ENCODE measurements around the gene MYH11.

Gene MYH11

GRCh38 chr16:15765116-15765515, 91.7 kb downstream of the MYH11 start:
- peaks cover 7 to 14% of the 10 kb centered on the region in 2 experiments for H3K4me1 ChIP-seq (ENCODE audit: control insufficient read depth in 1 of 2, insufficient read depth in 1 of 2, low read depth in 1 of 2, low read length in 1 of 2)
- TF ChIP-seq, protein P1, sequence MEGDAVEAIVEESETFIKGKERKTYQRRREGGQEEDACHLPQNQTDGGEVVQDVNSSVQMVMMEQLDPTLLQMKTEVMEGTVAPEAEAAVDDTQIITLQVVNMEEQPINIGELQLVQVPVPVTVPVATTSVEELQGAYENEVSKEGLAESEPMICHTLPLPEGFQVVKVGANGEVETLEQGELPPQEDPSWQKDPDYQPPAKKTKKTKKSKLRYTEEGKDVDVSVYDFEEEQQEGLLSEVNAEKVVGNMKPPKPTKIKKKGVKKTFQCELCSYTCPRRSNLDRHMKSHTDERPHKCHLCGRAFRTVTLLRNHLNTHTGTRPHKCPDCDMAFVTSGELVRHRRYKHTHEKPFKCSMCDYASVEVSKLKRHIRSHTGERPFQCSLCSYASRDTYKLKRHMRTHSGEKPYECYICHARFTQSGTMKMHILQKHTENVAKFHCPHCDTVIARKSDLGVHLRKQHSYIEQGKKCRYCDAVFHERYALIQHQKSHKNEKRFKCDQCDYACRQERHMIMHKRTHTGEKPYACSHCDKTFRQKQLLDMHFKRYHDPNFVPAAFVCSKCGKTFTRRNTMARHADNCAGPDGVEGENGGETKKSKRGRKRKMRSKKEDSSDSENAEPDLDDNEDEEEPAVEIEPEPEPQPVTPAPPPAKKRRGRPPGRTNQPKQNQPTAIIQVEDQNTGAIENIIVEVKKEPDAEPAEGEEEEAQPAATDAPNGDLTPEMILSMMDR (IDR thresholded peaks at IDR 0.05) = no peak
- H3K36me3 ChIP-seq = no peaks in the 10 kb centered on the region
- no peak overlapping the region for H3K4me3 ChIP-seq (ENCODE audit: low read depth in 1 of 2, low read length in 1 of 2)
- H3K9me3 ChIP-seq = no peaks in the 10 kb centered on the region
- no peaks in the 10 kb centered on the region for H3K27me3 ChIP-seq
- no peak overlapping the region for H3K27ac ChIP-seq

GRCh38 chr16:15764112-15764511, 92.7 kb downstream of the MYH11 start:
- no peaks in the 10 kb centered on the region for H3K9me3 ChIP-seq
- H3K27me3 ChIP-seq = no peaks in the 10 kb centered on the region
- no peak overlapping the region for H3K27ac ChIP-seq
- H3K4me1 ChIP-seq (ENCODE audit: control insufficient read depth in 1 of 2, insufficient read depth in 1 of 2, low read depth in 1 of 2, low read length in 1 of 2) = peaks cover 7 to 14% of the 10 kb centered on the region in 2 experiments
- H3K4me3 ChIP-seq (ENCODE audit: low read depth in 1 of 2, low read length in 1 of 2) = no peak overlapping the region
- no peaks in the 10 kb centered on the region for H3K36me3 ChIP-seq
- TF ChIP-seq, protein P1 (IDR thresholded peaks at IDR 0.05) = no peak

- TF ChIP-seq, protein P1 (IDR thresholded peaks at IDR 0.05) = no peak
- Histone ChIP-seq H3K4me3 (ENCODE audit: low read depth in 1 of 2, low read length in 1 of 2) (no peak overlapping the region), H3K36me3 (no peaks in the 10 kb centered on the region), H3K4me1 (ENCODE audit: control insufficient read depth in 1 of 2, insufficient read depth in 1 of 2, low read depth in 1 of 2, low read length in 1 of 2) (peaks cover 7 to 14% of the 10 kb centered on the region in 2 experiments), H3K9me3 (no peaks in the 10 kb centered on the region), H3K27me3 (no peaks in the 10 kb centered on the region), H3K27ac (no peak overlapping the region)
Observed at GRCh38 chr16:15760129-15760528, 96.7 kb downstream of the MYH11 start.

GRCh38 chr16:15759070-15759469, 97.8 kb downstream of the MYH11 start:
- Histone ChIP-seq H3K9me3 (no peaks in the 10 kb centered on the region), H3K27me3 (no peaks in the 10 kb centered on the region), H3K27ac (no peak overlapping the region), H3K4me1 (ENCODE audit: control insufficient read depth in 1 of 2, insufficient read depth in 1 of 2, low read depth in 1 of 2, low read length in 1 of 2) (peaks cover 7 to 14% of the 10 kb centered on the region in 2 experiments), H3K36me3 (no peaks in the 10 kb centered on the region), H3K4me3 (ENCODE audit: low read depth in 1 of 2, low read length in 1 of 2) (no peak overlapping the region)
- TF ChIP-seq, protein P1 (IDR thresholded peaks at IDR 0.05) = no peak

- Histone ChIP-seq H3K27me3 (no peaks in the 10 kb centered on the region), H3K36me3 (no peaks in the 10 kb centered on the region), H3K4me3 (ENCODE audit: low read depth in 1 of 2, low read length in 1 of 2) (no peak overlapping the region), H3K4me1 (ENCODE audit: control insufficient read depth in 1 of 2, insufficient read depth in 1 of 2, low read depth in 1 of 2, low read length in 1 of 2) (peaks cover 0 to 3% of the 10 kb centered on the region in 2 experiments), H3K27ac (no peak overlapping the region), H3K9me3 (no peaks in the 10 kb centered on the region)
- TF ChIP-seq, protein P1 (IDR thresholded peaks at IDR 0.05) = no peak
Observed at GRCh38 chr16:15757630-15758251, 99.1 kb downstream of the MYH11 start.
